GM19452 (cell line): ENCODE results near the gene TCF4.

Experiments
- ATAC-seq: cut with Tn5 transposase; IDR thresholded peaks from one replicate; pipeline ENCODE4 v1.9.1; 2021; ENCODE audit not compliant: unreplicated experiment

Gene TCF4

GRCh38 chr18:55327454-55327853 lies 260.5 kb downstream of the TCF4 start:
- no peak for ATAC-seq

GRCh38 chr18:55326134-55326533 lies 261.9 kb downstream of the TCF4 start:
- ATAC-seq: no peak

- no peak for ATAC-seq
Observed at GRCh38 chr18:55324166-55324565, 263.8 kb downstream of the TCF4 start.

GRCh38 chr18:55323051-55323994 lies 264.7 kb downstream of the TCF4 start:
- ATAC-seq: no peak

- peak; percentile 56 for ATAC-seq
Observed at GRCh38 chr18:55322178-55322735, 265.7 kb downstream of the TCF4 start.

- peak; percentile 68 for ATAC-seq
Observed at GRCh38 chr18:55321265-55322177, 266.5 kb downstream of the TCF4 start.

- ATAC-seq: no peak
Observed at GRCh38 chr18:55320424-55321264, 267.3 kb downstream of the TCF4 start.

GRCh38 chr18:55319459-55320193 lies 268.4 kb downstream of the TCF4 start:
- ATAC-seq: no peak

GRCh38 chr18:55318951-55319441 lies 269.0 kb downstream of the TCF4 start:
- no peak for ATAC-seq

- no peak for ATAC-seq
Observed at GRCh38 chr18:55317864-55318263, 270.1 kb downstream of the TCF4 start.

- no peak for ATAC-seq
Observed at GRCh38 chr18:55317324-55317723, 270.7 kb downstream of the TCF4 start.

GRCh38 chr18:55316486-55317184 lies 271.4 kb downstream of the TCF4 start:
- ATAC-seq: no peak

- no peak for ATAC-seq
Observed at GRCh38 chr18:55314615-55315237, 273.3 kb downstream of the TCF4 start.

- ATAC-seq: no peak
Observed at GRCh38 chr18:55314031-55314430, 274.0 kb downstream of the TCF4 start.

GRCh38 chr18:55310863-55311262 lies 277.1 kb downstream of the TCF4 start:
- no peak for ATAC-seq

- no peak for ATAC-seq
Observed at GRCh38 chr18:55310044-55310676, 277.8 kb downstream of the TCF4 start.

GRCh38 chr18:55309249-55309648 lies 278.7 kb downstream of the TCF4 start:
- no peak for ATAC-seq

- peak; percentile 51 for ATAC-seq
Observed at GRCh38 chr18:55307505-55307904, 280.5 kb downstream of the TCF4 start.
